Esophagus squamous epithelium (tissue), 4 donors: ENCODE data around the gene TRAPPC4.

Experiments
- POLR2A ChIP-seq, 4 donors: fragments of 450-650 bp; IDR thresholded peaks; one replicate each; pipeline ENCODE4 v1.6.1; 2017; ENCODE audit warnings: antibody characterized with exemption in 4 of 4, mild to moderate bottlenecking in 4 of 4, moderate library complexity in 3 of 4
- TF ChIP-seq, protein P1 (sequence below), 6 experiments: fragments of 450-650 bp in 4 of 6; fragments of 200-600 bp in 2 of 6; sonication (generic) in 2 of 6; IDR thresholded peaks; one replicate each; pipeline ENCODE4 v1.5.1; 2016 to 2019; ENCODE audit warnings: antibody characterized with exemption in 6 of 6, mild to moderate bottlenecking in 4 of 6, moderate library complexity in 4 of 6

DNA sequence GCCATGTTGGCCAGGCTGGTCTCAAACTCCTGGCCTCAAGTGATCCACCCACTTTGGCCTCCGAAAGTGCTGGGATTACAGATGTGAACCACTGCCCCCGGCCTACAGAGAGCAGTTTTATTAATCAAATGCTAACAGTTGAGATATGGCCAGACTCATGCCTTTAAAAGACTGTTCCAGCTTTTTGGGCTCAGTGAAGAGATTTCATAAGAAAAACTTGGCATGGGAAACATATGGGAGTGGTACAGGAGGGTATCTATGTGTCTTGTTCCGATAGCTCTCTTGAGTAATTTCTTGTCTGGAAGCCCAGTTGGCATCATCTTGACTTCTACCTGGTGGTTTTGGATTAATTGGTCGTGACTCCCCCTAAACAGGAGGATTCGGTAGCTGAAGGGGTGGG, 20.3 kb downstream of the TRAPPC4 start:
- TF ChIP-seq, protein P1, sequence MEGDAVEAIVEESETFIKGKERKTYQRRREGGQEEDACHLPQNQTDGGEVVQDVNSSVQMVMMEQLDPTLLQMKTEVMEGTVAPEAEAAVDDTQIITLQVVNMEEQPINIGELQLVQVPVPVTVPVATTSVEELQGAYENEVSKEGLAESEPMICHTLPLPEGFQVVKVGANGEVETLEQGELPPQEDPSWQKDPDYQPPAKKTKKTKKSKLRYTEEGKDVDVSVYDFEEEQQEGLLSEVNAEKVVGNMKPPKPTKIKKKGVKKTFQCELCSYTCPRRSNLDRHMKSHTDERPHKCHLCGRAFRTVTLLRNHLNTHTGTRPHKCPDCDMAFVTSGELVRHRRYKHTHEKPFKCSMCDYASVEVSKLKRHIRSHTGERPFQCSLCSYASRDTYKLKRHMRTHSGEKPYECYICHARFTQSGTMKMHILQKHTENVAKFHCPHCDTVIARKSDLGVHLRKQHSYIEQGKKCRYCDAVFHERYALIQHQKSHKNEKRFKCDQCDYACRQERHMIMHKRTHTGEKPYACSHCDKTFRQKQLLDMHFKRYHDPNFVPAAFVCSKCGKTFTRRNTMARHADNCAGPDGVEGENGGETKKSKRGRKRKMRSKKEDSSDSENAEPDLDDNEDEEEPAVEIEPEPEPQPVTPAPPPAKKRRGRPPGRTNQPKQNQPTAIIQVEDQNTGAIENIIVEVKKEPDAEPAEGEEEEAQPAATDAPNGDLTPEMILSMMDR (IDR thresholded peaks at IDR 0.05): no peak
- TF ChIP-seq POLR2A (IDR thresholded peaks at IDR 0.05): no peak
